K562 (cell line): ENCODE results near the gene ETNK1. TPM values are rescaled to one million over a fixed set of nuclear protein-coding genes. Genes with fewer than 3 reads are reported as not detected.

Source experiments
- ATAC-seq: fragments of 200-7000 bp; cut with Tn5 transposase; 3 replicates; pipeline ENCODE4 v1.9.1; 2020; ENCODE audit warnings: moderate library complexity
- BruUV-seq: library from RNA; stranded (reverse); fragments of 400-500 nt; replicated peaks from 2 replicates; lab custom pipeline; 2021; lab: Mats Ljungman, UMichigan
- CTCF ChIA-PET: fragments of 300-600 bp; formaldehyde crosslinking; extraction: SDS; loops from one replicate; lab custom pipeline; 2021; ENCODE audit warnings: low intra/inter-chr PET ratio; lab: Yijun Ruan, JAX
- POLR2A ChIA-PET: fragments of 300-600, 350-650 bp; sonication (Branson Sonifier 250); formaldehyde crosslinking; extraction: SDS; loops from one replicate; lab custom pipeline; 2021; ENCODE audit warnings: antibody characterized with exemption, inconsistent platforms; lab: Yijun Ruan, JAX
- DNase-seq, 4 experiments: peaks; one replicate each; pipeline versions ENCODE4 v3.0.0 to v3.0.0-alpha.2; 2011 to 2018; ENCODE audit warnings: low spot score in 3 of 4, mixed read lengths in 3 of 4; ENCODE audit errors: extremely low read depth in 1 of 4
- FAIRE-seq: peaks from 2 replicates; lab custom pipeline; 2011; peaks lifted over from hg19 to GRCh38; lab: Jason Lieb, UNC
- H2AFZ ChIP-seq: 2 replicates; pipeline ENCODE4 v1.6.0; 2011; ENCODE audit warnings: low read depth, low read length, control low read depth, inconsistent platforms
- H3K27ac ChIP-seq: fragments of 200-600 bp; 3 replicates; pipeline ENCODE4 v1.8.0; 2011; ENCODE audit warnings: low read depth, mild to moderate bottlenecking, control low read depth, inconsistent platforms, low read length, moderate library complexity, mixed read lengths; ENCODE audit errors: extremely low read depth
- H3K27me3 ChIP-seq, 2 experiments: fragments of 300-600 bp in 1 of 2; 2 replicates in 1 of 2; 3 replicates in 1 of 2; pipeline versions ENCODE4 v1.6.0 to v1.8.0; 2011; ENCODE audit warnings: inconsistent platforms in 2 of 2, low read length in 2 of 2, mild to moderate bottlenecking in 1 of 2, mixed read lengths in 1 of 2, moderate library complexity in 1 of 2; ENCODE audit not compliant: control insufficient read depth in 2 of 2, insufficient read depth in 2 of 2
- H3K36me3 ChIP-seq: fragments of 300-600 bp; 3 replicates; pipeline ENCODE4 v1.8.0; 2011; ENCODE audit warnings: mild to moderate bottlenecking, low read length, inconsistent platforms; ENCODE audit not compliant: control insufficient read depth, insufficient read depth
- H3K4me1 ChIP-seq, 2 experiments: fragments of 200-600 bp in 1 of 2; replicated peaks in 1 of 2; 2 replicates in 1 of 2; 3 replicates in 1 of 2; pipeline versions ENCODE4 v1.5.1 to v1.8.0; 2011; ENCODE audit warnings: inconsistent platforms in 2 of 2, low read length in 2 of 2, mild to moderate bottlenecking in 1 of 2, mixed read lengths in 1 of 2, moderate library complexity in 1 of 2; ENCODE audit not compliant: control insufficient read depth in 2 of 2, insufficient read depth in 2 of 2
- H3K4me2 ChIP-seq: 2 replicates; pipeline ENCODE4 v1.6.1; 2011; ENCODE audit warnings: low read length, control low read depth, inconsistent platforms, mixed read lengths; ENCODE audit not compliant: insufficient read depth
- H3K4me3 ChIP-seq: fragments of 200-600 bp; sonication (generic), shearing (Covaris generic); 2 replicates; pipeline ENCODE4 v1.5.1; 2016; ENCODE audit warnings: control low read depth, inconsistent platforms
- H3K79me2 ChIP-seq: fragments of 200-600 bp; 3 replicates; pipeline ENCODE4 v1.8.0; 2011; ENCODE audit warnings: low read length, inconsistent platforms; ENCODE audit not compliant: control insufficient read depth, insufficient read depth
- H3K9ac ChIP-seq, 2 experiments: 2 replicates each; pipeline versions ENCODE4 v1.6.0 to v1.6.1; 2011; ENCODE audit warnings: low read depth in 2 of 2, low read length in 2 of 2, control low read depth in 1 of 2, inconsistent platforms in 1 of 2, mild to moderate bottlenecking in 1 of 2, mixed read lengths in 1 of 2; ENCODE audit not compliant: insufficient read depth in 1 of 2
- H3K9me1 ChIP-seq: one replicate; pipeline ENCODE4 v1.6.0; 2011; ENCODE audit warnings: inconsistent platforms, mild to moderate bottlenecking, low read length, moderate library complexity; ENCODE audit not compliant: control insufficient read depth, insufficient read depth
- H3K9me3 ChIP-seq: replicated peaks from 2 replicates; pipeline ENCODE4 v1.5.1; 2011; ENCODE audit warnings: low read depth, low read length, inconsistent platforms; ENCODE audit not compliant: control insufficient read depth, insufficient read depth
- H4K20me1 ChIP-seq: replicated peaks from 2 replicates; pipeline ENCODE4 v1.6.1; 2011; ENCODE audit warnings: low read length, inconsistent platforms, mixed read lengths; ENCODE audit not compliant: control insufficient read depth, insufficient read depth
- CEBPB ChIP-seq: fragments of 450-650 bp; IDR thresholded peaks from 2 replicates; pipeline ENCODE4 v1.6.1; 2016; ENCODE audit warnings: missing genetic modification characterization, missing compliant biosample characterization
- CEBPG ChIP-seq, 3 experiments: fragments of 200-800 bp in 1 of 3; sonication (Bioruptor generic) in 1 of 3; sonication (generic) in 1 of 3; formaldehyde crosslinking in 1 of 3; IDR thresholded peaks in 2 of 3; conservative IDR thresholded peaks in 1 of 3; 2 replicates each; pipeline versions ENCODE4 v1.6.1 to v1.8.0; 2016 to 2022; ENCODE audit warnings: missing compliant biosample characterization in 2 of 3, missing genetic modification characterization in 2 of 3, mild to moderate bottlenecking in 1 of 3, missing genetic modification reagents in 1 of 3
- E2F5 ChIP-seq: sonication (generic); formaldehyde crosslinking; IDR thresholded peaks from 2 replicates; pipeline ENCODE4 v1.8.0; 2022; ENCODE audit warnings: mild to moderate bottlenecking, missing genetic modification reagents
- RBFOX2 ChIP-seq: fragments of 200-400 bp; formaldehyde crosslinking; IDR thresholded peaks from 2 replicates; pipeline ENCODE4 v1.6.1; 2017; ENCODE audit warnings: low read depth, mild to moderate bottlenecking, low read length, moderate library complexity
- WGBS: fragments of 100-300 bp; shearing (Covaris generic); methylation state at CpG from one replicate; pipeline ENCODE4 v1.1.6; 2016; ENCODE audit warnings: low coverage, mixed read lengths; ENCODE audit not compliant: insufficient coverage; ENCODE audit errors: missing lambda C conversion rate; 5-methylcytosine and 5-hydroxymethylcytosine counted together
- in situ Hi-C: fragments of 300-500 bp; cut with MboI; formaldehyde crosslinking; loops from 4 replicates; pipeline ENCODE4 v1.15.0; 2018; ENCODE audit warnings: inconsistent platforms, mixed read lengths
- intact Hi-C: fragments of 100-400 bp; cut with micrococcal nuclease; formaldehyde crosslinking; loops from 2 replicates; pipeline ENCODE4 v1.14.2; 2022
- polyA plus RNA-seq, 8 experiments: library from polyadenylated mRNA; depleted of rRNA in 4 of 8; stranded (reverse) in 5 of 8; unstranded in 3 of 8; fragments of >200 nt; fragmentation: Nextera tagmentation in 2 of 8; fragmentation: Illumina TruSeq in 1 of 8; extraction: Ambion mirVana in 2 of 8; extraction: Trizol in 1 of 8; gene quantifications; 2 replicates each; pipeline versions ENCODE4 v1.2.1 to v1.2.3, GENCODE V29; 2011 to 2014; ENCODE audit warnings: inconsistent platforms in 1 of 8, missing spikeins in 1 of 8
- total RNA-seq, 7 experiments: library from RNA; depleted of rRNA in 6 of 7; stranded (reverse); fragments of >200 nt in 6 of 7; fragmentation: Illumina TruSeq in 2 of 7; extraction: Trizol in 2 of 7; gene quantifications; 2 replicates each; pipeline versions ENCODE4 v1.2.1 to v1.2.3, GENCODE V29; 2011 to 2021; ENCODE audit warnings: low replicate concordance in 1 of 7

The ETNK1 gene
- total and polyA plus RNA-seq, 9 of the 15 experiments (the other 6 are each of a cell fraction or from before 2014, with no cell fraction given): 10.0 to 70.5 (median 36.0) TPM

DNA sequence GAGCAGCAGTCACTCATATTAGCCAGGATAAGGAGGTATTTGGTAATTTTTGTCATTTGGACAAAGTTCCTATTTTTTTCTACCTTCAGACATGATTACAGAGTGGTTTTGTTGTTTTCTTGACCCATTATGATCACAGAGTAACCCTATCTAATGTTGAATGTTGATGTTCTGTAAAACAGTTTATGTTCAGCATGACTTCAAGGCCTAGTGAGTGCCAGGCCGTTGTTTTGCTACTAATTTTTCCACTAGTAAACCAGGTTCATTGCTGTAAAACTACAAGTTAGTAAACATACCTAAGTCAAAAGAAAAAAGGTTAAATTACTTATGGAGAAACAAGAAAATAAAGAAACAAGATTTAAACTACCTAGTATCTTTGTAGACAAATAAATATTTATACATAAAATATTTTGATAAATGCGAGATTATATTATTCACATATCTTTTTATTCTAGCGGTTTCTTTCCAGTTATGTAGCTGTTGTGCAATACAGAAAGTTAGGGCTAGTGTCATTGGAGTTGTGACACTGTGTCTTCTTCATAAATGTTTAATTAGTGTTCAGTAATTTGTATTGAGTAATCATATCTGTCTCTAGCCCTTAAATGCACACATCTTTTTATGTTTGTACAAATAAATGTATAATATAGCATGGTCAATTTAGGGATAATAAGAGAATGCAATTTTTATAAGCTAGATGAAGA, 16.5 kb downstream of the ETNK1 start:
- ATAC-seq (no peak; the same call in 2 of the 3 replicates), FAIRE-seq (peak; percentile 62), DNase-seq (no peak)
- H3K4me1 ChIP-seq: no peaks in the 10 kb centered on the region
- ChIA-PET CTCF (no interaction called here), POLR2A (interaction anchor here (1.1 kb wide), 1 partner anchor 17 kb away, joined by 3 read pairs; the partner anchor contains the start of gene ETNK1)
- no peaks in the 10 kb centered on the region for H3K9me1 ChIP-seq
- H3K9me3 ChIP-seq: no peaks in the 10 kb centered on the region
- no peak overlapping the region for H3K9ac ChIP-seq
- TF ChIP-seq CEBPG (CRISPR knock-in tag; IDR thresholded peaks at IDR 0.05): no peak
- TF ChIP-seq CEBPG (tag; conservative IDR thresholded peaks at IDR 0.05 in 1 of 2, IDR thresholded peaks at IDR 0.05 in 1 of 2): peak; percentile 43 to 61
- peak; percentile 78 for TF ChIP-seq CEBPB (tag)
- TF ChIP-seq E2F5 (CRISPR knock-in tag): no peak
- no peak for TF ChIP-seq RBFOX2
- 65% methylated on average over 3 of the region's 3 CpGs for WGBS
- H3K36me3 ChIP-seq: peaks cover 21% of the 10 kb centered on the region
- no peak overlapping the region for H2AFZ ChIP-seq
- H4K20me1 ChIP-seq: no peaks in the 10 kb centered on the region
- H3K4me2 ChIP-seq: no peak overlapping the region
- peaks cover 73% of the 10 kb centered on the region for H3K79me2 ChIP-seq
- H3K27me3 ChIP-seq: no peaks in the 10 kb centered on the region
- in situ Hi-C loops: no loop called here
- intact Hi-C loops: no loop called here
- H3K4me3 ChIP-seq: no peak overlapping the region
- no TSS peak for BruUV-seq
- H3K27ac ChIP-seq: no peak overlapping the region; the same call in 2 of the 3 replicates
